ENCODE measurements around the gene EFCAB11.

EFCAB11 gene

DNA sequence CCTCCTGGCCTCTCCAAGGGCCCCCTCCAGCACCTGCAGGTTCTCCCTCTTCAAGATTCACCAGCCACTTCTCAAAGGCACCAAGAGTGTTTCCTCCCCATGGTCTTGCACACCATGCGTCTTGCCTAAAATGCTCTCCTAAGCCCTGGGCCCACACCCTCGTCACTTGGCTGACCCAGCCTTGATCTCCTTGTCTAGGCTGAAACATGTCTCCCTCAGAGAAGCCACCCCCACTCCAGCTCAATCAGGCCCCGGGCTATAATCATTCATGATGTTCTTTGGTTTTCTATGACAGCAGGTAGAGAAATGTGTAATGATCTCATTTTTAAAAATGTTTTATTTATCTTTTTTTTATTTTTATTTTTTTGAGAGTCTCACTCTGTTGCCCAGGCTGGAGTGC is 88.1 kb downstream of the EFCAB11 start:
- DNase-seq (ENCODE audit: low spot score): no peak

DNA sequence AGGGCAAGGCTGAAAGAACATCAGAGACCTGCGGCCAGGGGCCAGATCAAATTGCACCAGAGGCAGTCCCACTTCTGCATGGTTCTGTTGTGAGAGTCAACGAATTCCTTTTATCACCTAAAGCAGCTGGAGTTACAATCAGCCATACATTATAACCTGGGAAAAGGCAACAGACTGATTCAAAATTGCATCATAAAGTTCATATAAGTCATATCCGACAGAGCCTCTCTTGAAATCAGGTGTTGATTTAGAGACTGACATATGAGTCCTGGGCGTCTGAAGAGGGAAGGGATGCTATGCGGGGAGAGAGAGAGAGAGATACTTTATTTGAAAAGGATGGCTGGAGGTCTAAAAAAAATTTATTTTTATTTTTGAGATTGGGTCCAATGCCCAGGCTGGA is 89.4 kb downstream of the EFCAB11 start:
- no peak for DNase-seq (ENCODE audit: low spot score)

DNA sequence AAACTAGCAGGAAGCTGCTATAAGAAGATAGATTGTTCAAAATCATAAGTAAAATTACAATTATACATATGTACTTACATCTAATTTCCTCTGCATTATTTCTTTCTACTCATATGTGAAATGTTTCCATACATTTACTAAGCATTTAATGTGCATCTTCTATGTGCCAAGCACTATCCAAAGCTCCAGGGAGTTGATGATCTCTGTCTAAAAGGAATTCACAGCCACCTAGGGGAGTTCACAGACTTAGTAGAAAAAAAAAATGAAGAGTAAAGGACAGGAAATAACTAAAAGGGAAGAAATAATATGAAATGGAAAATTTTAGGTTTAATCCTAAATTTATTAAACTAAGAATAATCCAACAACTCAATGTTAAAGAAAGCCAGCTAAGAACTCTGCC is 91.7 kb downstream of the EFCAB11 start:
- DNase-seq (ENCODE audit: low spot score): no peak

DNA sequence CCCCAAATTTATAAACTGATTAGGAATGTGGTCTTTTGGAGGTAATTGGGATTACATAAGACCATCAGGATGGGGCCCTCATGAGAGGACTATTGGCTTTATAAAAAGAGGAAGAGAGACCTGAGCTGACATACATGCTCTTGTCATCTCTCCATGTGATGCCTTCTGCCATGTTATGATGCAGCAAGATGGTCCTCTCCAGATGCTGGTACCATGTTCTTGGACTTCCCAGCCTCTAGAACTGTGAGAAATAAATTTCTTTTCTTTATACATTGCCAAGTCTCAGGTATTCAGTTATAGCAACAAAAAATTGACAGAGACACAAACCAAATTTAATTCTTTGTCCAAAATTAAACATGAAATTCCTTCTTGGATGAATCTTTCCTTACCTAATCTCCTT is 92.9 kb downstream of the EFCAB11 start:
- no peak for DNase-seq (ENCODE audit: low spot score)

DNA sequence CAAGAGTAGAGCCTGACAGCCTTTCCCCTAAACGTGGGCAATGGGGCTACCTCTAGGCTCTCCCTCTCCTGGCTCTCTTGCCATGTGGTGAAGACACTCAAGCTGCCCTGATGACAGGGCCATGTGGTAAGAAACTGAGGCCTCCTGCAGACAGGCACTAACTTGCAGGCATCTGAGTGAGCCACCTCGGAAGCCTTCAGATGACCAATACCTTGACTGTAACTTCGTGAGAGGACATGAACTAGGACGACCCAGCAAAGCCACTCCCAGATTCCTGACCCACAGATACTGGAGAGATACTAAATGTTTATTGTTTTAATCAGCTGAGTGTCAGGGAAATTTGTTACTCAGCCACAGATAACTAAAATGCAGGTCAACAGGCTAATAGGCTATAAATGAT is 96.4 kb downstream of the EFCAB11 start:
- no peak for DNase-seq (ENCODE audit: low spot score)

DNA sequence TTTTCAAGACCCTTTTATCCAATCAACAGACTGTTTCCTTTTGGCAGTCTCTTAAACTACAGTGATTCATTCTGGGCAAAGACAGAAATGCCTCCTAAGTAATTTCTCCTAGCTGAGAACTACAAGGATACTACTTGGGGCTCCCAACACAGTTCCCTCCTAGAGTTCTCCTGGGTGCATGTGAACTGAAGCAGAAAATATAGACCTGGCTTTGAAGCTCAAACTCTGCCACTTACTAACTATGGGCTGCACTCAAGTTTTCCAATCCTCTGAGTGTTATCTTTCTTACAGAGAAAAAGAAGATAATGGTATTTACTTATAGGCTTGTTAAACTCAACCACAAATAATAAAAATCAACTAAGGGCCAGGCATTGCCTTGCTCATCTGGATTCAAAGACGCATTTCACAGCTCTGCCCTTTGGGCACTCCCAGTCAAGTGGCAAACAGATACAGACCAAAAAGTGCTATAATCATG is 97.6 kb downstream of the EFCAB11 start:
- no peak for DNase-seq (ENCODE audit: low spot score)

DNA sequence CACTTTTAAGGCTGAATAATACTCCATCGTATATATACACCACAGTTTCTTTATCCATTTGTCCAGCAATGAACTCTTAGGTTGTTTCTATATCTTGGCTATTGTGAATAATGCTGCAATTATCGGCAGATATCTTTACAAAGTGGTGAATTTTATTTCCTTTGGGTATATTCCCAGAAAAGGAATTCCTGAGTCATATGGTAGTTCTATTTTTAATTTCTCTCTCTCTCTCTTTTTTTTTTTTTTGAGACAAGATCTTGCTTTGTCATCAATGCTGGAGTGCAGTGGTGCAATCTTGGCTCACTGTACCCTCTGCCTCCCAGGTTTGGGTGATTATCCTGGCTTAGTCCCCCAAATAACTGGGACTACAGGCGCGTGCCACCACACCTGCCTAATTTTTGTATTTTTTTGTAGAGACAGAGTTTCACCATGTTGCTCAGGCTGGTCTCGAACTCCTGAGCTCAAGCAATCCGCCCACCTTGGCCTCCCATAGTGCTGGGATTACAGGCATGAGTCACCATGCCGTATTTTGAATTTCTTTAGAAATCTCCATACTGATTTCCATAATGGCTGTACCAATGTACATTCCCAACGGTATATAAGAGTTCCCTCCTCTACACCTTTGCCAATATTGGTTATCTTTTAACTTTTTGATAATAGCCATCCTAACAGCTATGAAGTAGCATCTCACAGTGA is 98.4 kb downstream of the EFCAB11 start:
- no peak for DNase-seq (ENCODE audit: low spot score)

DNA sequence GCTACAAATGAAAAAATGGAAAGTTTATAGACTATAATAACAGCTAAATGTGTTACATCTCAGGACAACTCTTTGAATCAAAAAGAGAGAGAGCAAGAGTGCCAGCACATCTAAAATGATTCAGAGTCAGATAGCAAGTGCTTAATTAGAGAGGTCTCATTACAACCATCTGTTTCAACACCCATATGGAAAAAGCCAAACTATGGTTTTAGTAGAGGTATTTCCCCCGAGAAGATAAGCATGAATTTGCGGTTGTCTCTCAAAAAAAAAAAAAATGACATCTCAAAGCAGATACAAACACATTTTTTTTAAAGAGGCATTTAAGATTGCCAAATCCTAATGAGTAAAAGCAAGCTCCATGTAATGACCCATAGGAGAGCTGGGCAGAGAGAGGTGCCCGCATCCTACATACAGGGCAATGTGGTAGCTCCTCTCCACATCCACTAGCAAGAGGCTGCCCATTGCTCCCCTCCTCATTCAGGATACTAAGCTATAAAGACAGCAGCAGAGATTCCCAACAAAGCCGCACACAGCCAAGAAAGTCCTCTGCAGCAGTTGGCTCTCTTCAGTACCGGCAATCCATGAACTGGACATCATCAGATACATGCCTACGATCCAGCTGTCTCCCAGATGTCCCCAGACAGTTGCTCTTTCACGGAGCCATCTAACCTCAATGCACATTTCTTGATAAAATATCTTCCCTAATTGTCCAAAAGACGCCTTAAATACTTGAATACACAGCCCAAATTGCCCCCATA is 100.4 kb downstream of the EFCAB11 start:
- DNase-seq (ENCODE audit: low spot score): no peak

DNA sequence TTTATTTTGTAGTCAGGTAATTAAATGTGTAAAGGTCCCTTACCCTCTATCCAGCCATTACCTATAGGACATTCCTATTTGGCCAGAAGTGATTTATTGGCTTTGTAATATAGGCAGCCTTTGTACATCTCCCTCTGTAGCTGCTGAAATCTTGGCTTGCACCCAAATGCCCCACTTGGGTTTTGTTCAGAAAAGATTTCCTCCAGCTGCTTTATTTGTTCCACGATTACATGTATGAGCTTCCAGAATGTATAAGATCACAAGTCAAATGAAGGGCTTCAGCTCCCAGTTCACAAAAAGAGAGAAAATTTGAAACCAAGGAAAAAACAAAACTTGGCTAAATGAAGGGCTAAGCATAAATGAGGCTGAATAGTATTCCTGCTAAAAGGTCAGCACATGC is 103.4 kb downstream of the EFCAB11 start:
- no peak for DNase-seq (ENCODE audit: low spot score)

DNA sequence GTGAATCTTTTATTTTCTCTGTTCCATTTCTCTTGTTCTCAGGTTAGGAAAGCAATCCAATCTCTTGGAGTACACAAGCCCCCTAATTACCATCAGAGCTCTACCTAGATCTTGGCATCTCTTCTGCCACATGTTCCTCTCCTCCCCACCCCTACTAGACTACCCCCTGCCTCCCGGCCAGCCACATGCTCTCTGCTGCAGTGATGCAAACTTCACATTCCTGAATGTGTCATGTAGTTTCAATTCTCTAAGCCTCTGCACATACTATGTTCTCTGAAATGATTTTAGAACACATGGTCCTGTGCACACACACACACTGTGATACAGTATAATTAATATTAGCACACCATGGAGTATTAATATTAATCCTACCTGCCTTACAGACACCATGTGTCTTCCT is 104.6 kb downstream of the EFCAB11 start:
- DNase-seq (ENCODE audit: low spot score): no peak

DNA sequence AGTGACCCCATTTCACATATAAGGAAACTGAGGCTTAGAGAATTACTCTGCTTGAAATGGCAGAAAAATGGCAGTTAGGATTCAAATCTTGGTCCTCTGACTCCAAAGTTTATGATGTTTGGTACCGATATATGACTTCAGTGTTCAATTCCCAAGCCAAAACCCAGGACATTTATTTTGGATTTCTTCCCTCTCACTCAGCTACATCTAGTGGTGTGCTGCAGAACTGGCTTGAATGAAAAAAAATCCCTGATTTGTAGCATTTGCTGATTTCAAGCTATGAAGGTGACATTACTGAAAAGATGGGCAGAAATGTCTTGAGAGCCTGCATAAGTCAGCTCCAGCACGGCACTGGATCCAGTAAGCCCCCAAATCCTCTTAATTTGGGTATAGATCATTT is 106.4 kb downstream of the EFCAB11 start:
- DNase-seq (ENCODE audit: low spot score): no peak

DNA sequence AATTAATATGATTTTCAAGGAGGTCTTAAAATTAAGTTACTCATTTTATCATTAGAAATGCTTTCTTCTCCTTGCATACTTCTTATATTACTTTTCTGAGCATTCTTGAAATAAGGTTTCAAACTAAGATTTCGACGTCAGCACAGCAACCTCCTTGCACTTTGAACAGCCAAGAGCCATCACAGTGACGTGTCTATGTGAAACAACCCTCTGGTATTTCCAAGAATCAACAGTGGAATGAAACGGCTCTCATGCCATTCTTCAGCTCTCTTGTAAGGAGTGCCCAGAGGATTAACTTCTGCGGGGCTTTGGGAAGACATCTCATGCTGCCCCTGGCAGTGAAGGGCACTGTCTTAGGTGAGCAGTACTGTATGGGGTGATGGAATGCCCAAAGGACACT is 109.2 kb downstream of the EFCAB11 start:
- DNase-seq (ENCODE audit: low spot score): no peak

DNA sequence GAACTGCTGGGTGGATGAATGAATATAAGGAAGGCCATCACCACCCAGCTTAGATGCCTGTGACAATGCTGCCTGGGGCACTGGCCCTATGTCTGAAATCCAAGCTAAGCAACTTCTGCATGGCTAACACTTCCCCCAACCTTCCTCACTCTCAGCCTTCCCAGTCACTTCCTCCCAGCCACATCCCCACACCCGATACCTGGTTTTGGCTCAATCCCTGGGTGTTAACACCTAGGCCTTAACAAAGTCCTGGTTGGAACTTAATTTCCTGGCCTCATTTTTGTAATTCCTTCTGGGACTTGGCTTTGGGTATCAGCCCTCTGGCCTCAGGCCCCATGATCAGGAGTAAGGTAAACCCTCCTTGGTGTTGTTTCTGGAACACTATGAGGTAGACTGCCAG is 110.0 kb downstream of the EFCAB11 start:
- DNase-seq (ENCODE audit: low spot score): no peak

DNA sequence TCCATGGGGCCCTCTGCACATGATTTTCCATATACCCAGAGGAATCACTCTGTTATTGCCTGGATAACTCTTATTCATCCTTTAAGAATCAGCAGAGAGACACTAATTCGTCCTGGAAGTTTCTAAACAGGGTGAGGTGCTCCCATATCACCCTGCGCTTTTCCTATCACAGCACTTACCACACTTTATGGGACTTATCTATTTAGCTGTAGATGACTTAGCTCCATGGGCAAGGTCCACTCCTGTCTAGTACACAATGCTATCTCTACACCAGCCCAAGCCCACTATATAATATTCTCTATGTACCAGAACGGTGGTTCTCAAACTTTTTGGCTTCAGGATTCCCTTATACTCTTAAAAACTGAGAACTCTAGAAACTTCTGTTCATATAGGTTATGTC is 111.7 kb downstream of the EFCAB11 start:
- DNase-seq (ENCODE audit: low spot score): no peak

DNA sequence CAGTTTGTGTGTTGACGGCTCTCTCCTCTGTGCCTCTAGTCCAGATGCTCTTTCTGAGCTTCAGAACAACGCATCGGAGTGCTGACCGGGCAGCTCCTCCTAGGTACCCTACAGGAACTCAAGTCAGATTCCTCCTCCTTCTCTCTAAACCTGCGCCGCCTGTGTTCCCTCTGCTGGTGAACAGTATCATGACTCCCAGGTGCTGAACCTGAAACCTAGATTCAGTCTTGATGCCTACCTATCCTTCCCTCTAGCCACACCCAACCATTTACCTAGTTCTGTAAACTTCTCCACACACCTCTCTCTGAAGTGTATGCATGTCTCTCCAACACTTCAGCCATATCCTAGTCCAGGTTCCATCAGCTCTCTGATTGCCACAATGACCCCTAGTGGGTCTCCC is 112.7 kb downstream of the EFCAB11 start:
- no peak for DNase-seq (ENCODE audit: low spot score)

DNA sequence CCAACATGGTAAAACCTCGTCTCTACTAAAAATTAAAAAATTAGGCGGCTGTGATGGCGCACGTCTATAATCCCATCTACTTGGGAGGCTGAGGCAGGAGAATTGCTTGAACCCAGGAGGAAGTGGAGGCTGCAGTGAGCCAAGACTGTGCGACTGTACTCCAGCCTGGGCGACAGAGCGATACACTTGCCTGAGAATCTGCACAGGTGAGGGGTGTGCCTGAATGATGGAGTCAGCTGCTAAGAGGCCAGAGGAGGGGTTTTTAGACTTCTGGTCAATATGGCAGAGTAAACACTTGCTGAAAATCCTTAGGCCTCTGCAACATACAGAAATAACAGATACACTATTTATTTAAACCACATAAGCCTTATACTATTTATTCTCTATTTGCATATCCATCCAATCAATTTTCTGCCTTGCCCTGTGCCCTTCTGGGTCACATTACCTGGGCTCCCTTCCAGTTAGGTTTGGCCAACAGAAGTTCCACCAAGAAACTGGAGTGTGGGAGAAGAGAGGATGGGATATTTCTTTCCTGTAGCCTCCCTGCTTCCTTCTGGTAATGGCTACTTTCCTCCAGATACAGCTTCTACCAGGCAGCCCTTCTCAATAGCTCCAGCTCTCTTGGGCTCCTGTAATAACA is 117.6 kb downstream of the EFCAB11 start:
- DNase-seq (ENCODE audit: low spot score): no peak

DNA sequence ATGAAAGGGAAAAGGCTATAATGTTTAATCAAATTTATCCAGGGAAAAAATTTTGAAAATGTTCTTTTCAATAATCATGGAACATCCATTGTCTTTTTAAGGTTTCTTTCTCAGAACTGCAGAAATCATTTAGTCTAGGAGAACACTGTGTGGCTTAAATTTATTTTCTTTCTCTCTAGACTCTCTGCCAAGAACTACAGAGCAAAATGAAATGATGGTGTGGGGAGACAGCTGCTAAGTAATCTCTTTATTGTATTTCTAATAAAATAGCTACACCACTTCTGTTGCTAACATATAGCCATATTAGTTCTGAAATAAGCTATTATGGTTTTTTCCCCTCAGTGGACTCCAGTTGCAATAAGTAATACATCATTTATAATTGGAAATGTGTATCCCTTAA is 120.9 kb downstream of the EFCAB11 start:
- DNase-seq (ENCODE audit: low spot score): no peak

DNA sequence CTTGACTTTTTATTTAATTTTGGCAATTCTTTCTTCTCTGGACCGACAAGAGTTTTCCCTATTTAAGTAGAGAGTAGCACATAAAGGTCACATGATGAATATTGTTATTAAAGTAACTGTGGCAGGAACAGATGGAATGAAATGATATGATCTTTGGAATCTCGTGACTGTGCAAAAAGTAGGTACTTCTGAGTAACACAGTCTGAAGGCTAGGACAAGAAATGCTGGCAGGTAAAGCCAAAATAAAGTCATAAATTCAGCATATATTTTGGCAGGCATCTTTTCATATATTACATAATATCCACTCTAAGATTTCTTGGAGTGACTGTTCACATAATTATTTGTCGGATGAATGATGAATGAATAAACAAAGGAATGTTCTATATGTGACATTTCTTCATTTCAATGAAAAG is 121.4 kb downstream of the EFCAB11 start:
- no peak for DNase-seq (ENCODE audit: low spot score)

DNA sequence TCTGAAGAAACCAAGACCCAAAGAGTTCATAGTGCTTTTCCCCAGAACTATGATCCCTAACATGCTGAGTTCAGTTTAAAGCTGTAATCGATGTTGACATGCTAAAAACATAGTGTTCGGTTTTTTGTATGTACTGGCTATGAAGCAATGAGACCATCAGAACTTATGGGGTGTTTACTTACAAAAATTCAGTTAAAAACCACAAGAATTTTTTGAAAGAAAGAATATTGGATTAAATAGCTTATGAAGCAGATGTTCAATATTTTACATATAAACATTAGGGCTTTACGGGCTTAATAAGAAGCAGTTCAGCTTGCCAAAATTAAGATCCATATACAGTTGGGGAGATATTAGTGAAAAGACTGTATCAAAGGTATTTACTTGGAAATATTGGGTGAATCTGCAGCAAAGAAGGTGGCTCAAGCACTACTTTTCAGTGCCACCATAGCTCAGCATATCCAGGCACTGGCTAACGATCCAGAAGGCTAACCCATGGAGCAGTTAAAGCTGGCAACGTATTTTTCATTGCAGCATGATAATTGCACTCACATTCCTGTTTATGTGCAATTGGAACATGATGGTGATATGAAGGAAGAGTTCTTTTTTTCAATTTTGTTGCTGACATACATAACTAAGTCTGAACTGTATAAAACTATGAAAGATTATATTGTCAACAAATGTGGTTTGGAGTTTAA is 125.9 kb downstream of the EFCAB11 start:
- no peak for DNase-seq (ENCODE audit: low spot score)

DNA sequence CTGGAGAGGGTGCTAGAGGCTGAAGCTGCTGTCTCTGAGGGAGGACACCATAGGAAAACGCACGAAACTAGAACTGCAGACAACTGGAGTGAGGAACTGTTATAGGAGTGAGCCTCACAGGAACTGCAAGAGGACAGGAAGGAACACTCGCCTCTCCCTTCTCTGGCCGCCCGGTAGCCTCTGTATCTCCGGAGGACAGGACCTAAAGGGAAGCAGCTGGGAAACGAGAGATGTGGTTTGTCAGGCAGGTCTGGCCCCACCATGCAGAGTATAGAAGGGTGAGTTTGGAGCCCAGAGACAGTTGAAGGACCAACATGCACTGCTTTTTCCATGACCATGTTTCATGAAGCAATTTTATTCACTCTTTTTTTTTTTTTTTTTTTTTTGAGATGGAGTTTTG is 127.3 kb downstream of the EFCAB11 start:
- no peak for DNase-seq (ENCODE audit: low spot score)

DNA sequence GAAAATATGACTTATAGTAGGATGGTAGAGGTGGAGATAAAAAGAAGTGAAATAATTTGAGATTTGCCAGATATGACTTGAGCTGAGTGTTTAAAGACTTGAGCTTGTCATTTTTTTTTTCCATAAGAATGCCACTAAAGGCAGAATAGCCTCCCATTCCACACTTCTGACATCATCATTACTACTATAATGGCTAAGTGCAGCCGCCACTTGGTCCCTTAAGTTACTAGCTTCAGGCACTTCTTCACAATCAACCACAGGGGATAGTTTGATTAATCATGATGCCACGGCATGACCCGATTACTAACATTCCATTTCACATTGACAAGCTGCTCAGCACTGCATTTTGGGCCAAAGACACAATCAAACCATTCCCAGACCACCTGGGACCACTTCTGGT is 127.9 kb downstream of the EFCAB11 start:
- no peak for DNase-seq (ENCODE audit: low spot score)

DNA sequence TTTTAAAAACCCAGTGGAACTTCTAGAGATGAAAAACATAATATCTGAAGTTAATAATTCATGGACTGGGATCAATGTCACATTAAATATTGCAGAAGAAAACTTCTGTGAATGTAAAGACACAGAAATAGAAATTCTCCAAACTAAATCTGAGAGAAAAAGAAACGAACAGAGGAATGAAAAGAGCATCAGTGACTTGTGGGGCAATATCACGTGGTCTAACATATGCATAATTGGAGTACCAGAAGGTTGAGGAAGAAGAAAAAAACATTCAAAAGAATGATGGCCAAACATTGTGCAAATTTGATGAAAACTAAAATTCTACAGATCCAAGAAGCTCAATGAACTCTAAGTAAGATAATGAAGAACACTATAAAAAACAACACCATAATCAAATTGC is 130.8 kb downstream of the EFCAB11 start:
- no peak for DNase-seq (ENCODE audit: low spot score)

DNA sequence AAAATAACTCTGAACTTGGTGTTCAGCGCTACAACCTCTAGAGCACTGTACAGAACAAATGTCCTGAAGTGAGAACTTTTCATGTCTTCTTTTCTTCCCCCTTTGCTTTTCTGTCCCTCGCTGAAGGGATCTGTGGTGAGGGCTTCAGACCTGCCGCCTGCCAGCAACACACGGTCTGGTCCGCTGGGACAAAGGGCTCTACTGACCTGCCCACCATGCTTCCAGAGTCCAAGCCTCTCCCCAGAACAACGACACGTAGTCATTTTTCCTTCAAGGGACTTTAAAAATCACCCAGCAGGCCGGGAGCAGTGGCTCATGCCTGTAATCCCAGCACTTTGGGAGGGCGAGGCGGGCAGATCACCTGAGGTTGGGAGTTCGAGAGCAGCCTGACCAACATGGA is 140.4 kb downstream of the EFCAB11 start:
- no peak for DNase-seq (ENCODE audit: low spot score)
